GM18526 (cell line): ENCODE data around the gene PLEKHO1.

ENCODE experiments used
- POLR2A ChIP-seq: IDR thresholded peaks from 3 replicates; pipeline ENCODE4 v1.6.1; 2011; ENCODE audit not compliant: insufficient read length; ENCODE audit errors: extremely low read depth

Gene PLEKHO1, protein sequence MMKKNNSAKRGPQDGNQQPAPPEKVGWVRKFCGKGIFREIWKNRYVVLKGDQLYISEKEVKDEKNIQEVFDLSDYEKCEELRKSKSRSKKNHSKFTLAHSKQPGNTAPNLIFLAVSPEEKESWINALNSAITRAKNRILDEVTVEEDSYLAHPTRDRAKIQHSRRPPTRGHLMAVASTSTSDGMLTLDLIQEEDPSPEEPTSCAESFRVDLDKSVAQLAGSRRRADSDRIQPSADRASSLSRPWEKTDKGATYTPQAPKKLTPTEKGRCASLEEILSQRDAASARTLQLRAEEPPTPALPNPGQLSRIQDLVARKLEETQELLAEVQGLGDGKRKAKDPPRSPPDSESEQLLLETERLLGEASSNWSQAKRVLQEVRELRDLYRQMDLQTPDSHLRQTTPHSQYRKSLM

DNA sequence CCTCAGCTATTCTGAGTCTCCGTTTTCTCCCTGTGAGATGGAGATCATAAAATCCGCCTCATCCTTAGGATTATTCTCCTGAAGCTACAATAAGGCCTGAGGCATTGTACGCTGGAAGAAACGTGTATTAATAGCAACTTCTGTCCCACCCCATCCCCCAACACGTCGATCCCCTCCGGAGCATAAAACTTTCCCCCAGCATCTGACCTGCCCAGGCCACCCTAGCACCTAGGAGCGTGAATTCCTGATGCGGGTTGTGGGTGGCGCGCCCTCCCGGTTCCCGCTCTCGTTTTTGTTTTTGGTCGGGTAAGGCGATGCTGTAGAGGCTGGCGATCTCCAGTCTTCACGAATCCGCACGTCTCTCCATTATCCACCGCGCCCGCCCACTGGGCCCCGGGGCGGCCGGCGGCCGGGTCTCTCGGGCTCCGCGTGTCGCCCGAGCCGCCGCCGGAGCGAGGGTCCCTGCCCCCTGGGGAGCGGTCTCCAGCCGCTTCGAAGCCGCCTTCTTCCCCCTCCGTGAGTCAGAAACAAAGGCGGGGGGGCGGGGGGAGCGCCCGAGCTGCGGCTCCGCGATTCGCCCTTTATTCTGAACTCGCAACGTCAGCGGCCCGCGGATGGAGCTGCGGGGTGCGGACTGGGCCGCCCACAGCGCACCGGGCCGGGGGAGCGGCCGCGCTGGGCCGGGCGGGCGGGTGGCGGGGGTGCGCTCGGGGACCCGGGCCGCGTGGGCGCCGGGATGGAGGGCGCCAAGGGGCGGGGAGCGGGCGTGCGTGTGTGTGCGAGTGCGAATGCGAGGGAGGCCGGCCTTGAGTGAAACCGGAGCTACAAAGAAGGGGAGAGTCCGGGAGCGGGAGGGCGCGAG is at the start of gene PLEKHO1:
Gene PLEKHO1, plus strand, starts transcription at position 646 of the 862 bp plus-strand sequence. CDS start 342 bp downstream, outside the sequence.
- TF ChIP-seq POLR2A: peak; percentile 50

DNA sequence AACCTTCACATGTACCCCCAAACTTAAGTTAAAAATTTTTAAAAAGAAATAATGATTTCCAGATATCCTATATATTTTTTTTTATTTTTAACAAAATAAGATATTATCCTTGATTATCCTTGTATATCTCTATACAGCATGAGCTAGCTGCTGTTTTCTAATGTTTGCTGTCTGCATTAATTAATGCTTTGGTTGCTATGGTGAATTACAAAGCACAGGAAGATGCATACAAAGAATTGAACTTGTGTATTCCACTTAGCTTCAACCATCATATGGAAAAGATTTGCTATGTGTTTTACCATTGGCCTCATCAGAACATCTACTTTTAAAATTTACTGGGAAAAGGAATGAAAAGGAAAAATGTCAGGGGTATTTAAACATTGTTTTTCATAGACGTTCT is 46.7 kb upstream of the PLEKHO1 start:
- TF ChIP-seq POLR2A: no peak

DNA sequence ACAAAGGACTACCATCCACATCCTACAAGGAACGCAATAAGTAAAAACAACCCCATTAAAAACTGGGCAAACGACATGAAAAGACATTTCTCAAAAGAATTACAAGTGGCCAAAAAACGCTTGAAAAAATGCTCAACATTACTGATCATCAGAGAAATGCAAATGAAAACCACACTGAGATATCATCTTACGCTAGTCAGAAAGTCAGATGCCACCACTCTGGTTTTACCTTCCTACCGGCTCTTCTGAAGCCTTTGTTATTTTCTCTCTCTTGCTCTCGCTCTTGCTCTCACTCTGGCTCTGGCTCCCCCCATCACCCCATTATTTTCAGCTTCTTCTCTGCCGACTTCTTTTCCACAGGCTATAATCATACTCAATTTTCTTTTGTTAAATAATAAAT is 43.4 kb upstream of the PLEKHO1 start:
- TF ChIP-seq POLR2A: no peak

DNA sequence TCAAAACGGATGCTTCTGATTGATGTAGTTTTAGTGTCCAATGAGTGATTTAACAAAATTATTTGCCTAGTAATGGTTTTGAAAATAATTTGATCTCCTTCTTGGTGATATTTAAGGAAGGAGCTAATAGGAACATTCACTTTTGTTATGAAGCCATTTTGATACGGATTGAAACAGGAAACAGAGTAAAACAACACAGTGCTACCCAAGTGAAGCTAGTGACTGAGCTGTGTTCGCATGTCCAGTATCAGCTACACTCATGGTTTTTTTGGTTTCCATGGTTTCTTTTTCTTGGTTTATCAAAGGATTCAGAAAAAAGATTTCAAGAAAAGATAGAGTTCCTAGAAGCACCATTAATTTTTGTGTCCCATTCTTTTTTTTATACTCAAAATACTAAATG is 40.1 kb upstream of the PLEKHO1 start:
- no peak for TF ChIP-seq POLR2A

DNA sequence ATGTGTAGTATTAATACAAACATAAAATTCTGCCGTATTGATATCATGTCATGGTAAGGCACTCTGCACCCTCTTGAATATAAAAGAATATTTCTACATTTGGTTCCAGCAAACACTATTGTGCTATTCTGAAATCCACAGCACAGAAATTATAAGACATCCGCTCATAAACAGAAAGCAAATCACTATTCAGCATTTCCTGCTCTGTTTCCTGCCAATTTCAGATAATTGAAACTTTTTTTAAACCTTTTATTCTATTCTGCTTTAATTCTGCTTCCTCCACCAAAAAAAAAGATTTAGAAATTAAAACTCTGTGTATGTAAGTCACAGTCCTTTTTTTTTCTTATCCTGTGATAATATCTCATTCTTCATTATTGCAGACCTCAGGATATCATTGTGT is 39.6 kb upstream of the PLEKHO1 start:
- TF ChIP-seq POLR2A: no peak

DNA sequence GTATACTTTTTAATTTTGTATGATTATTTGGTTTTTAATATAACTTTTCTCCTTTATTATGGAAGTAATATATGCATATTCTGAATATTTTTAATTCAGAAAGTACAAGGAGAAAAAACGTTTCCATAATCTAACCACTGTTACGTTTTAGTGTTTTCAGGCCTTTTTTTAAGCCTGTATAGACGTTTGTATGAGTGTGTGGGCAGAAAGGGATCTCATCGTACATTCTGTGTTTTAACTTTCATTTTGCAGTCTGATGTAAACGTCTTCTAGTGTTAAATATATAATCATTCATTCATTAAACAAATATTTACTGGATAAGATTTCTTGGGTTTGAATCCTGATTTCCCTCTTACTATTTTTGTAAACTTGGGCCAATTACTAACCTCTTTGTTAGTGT is 38.0 kb upstream of the PLEKHO1 start:
- no peak for TF ChIP-seq POLR2A

DNA sequence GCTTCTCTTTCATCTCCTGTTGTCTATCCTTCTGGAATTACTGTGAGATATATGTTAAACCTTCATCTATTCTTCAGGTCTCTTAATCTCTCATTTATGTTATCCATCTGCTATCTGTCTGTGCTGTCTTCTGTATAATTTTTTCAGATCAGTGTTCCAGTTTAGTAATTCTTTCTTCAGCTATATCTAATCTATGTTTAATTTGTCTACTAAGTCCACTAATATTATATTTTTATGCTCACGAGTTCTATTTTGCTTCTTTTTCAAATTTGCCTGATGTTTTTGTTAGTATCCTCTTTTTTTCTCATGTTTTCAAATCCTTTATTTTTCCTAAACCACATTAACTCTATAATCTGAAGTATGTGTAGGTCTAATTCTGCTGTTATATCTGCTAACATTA is 34.6 kb upstream of the PLEKHO1 start:
- no peak for TF ChIP-seq POLR2A

DNA sequence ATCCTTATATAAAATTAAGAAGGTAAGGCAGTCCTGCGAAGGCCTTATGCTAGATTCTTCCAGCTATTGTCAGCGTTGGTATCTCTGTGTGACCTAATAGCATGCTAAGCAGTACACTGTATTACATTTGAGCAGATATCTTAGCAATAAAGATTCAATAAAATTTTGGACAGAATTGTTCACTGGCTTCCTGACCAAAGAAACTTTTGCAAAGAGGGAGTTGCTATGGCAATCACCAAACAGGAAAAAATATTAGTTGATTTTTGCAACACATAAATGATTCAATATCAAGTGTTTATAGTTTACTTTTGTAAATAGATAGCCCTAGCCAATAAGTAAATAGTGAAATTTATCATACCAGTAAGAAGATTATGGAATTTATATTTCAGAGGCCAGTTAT is 31.0 kb upstream of the PLEKHO1 start:
- TF ChIP-seq POLR2A: no peak

DNA sequence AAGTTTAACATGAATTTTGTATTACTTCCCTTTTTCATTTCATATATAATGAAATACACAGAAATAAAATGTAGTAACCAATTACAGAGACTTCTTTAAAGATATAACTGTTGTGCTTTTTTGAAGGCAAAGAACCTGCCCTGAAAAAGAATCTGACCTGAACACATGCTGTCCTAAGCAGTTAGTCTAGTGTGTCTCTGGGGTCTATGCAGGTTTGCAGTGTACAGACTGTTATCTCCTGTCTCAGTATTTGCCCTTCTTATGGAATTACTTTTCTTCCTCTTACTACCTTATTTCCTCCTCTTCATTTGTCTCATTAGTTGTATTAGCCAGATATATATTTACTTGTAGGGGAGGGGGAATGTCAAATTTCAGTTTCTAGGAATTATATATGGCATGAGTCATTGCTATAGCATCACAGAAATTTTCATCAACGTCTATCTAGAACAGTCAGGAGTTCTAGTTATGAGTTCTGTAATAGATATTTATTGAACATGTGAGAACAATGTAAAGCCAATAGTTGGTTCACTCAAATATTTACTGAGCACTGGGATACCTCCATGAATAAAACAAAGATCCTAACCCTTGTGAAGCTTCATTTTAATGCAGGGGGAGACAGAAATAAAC is 28.4 kb upstream of the PLEKHO1 start:
- no peak for TF ChIP-seq POLR2A

DNA sequence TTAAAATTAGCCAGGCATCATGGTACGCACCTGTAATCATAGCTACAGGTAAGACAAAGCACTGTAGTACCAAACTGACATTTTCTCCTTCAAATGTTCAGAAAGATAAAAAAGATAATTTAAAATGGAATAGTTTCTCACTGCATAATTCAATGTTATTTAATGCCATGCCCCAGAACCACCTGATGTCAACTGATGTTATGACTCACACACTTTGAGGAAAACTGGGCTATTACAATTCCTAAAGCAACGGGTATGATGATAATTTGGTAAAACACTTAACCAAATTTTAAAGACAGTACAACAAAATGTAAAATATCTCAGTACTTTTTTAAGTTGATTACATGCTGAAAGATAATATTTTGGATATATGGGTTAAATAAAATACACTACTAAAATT is 22.9 kb upstream of the PLEKHO1 start:
- TF ChIP-seq POLR2A: no peak

DNA sequence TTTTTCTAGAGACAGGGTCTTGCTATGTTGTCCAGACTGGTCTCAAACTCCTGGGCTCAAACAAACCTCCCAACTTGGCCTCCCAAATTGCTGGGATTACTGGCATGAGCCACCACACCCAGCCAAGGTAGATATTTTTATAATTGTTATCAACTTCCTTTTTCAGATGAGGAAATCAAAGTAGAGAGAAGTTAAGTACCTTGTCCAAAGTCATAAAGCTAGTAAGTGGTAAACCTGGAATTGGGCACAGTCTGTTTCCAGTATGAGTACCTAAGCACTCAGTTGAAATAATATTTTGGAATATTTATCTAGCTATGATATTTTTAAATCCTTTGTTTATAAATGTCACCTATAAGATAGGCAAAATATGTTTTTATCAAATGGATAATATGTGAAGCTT is 22.3 kb upstream of the PLEKHO1 start:
- no peak for TF ChIP-seq POLR2A

DNA sequence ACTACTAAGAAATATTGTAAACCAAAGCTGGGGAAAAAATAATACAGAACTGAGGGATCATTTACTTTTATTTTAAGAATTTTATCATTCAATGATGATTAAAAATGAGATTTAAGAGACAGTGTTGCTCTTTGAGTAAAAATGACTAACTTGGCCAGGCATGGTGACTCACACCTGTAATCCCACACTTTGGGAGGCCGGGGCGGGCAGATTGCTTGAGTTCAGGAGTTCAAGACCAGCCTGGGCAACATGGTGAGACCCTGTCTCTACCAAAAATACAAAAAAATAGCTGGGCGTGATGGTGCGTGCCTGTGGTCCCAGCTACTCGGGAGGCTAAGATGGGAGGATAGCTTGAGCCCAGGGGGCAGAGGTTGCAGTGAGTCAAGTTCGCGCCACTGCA is 21.8 kb upstream of the PLEKHO1 start:
- TF ChIP-seq POLR2A: no peak

DNA sequence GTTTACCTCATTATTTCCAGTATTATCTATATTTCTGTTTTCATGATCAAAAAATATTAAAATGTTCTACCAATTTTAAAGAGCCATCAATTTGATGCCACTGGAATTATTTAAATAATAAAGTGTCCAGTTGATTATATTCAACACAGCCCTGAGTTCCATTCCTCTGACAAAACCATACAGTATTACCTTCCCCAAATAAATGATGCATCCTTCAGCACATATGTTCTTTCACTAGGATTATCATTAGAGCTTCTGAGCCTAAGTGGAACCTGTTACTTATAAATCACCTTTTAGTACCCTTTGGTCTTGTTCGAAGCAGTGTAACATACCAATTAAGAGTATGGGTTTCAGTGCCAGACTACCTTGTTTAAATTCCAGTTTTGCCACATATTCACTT is 17.3 kb upstream of the PLEKHO1 start:
- no peak for TF ChIP-seq POLR2A

DNA sequence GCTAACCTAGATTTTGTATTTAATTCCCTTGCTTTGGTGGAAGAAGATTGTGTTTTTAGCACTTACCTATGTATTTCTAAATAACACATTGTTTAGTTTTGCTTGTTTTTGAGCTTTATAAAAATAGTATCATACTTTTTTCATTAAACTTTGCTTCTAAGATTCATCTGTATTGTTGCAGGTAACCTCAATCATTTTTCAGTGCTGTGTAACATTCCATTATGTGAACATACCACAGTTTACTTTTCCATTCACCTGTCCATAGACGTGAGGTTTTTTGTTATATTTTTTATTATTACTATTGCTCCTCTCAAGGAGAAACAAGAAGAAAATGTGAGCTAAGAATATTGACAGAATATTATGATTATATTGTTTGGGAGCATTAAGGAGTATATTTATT is 15.2 kb upstream of the PLEKHO1 start:
- no peak for TF ChIP-seq POLR2A

DNA sequence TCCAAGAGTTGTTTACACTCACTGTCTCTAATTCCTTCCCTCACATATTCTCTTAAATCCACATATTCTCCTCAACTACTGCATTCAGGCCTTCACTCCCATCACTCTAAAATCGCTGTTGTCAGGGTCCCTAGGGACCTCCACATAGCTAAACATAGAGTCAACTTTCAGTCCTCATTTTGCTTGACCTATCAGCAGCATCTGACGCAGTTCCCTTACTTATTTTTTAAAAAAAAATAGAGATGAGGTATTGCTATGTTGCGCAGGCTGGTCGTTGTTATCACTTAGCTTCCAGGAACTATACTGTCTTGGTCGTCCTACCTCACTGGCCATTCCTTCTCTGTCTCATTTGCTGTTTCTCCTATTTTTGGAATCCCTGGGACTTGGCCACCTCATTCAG is 11.7 kb upstream of the PLEKHO1 start:
- TF ChIP-seq POLR2A: no peak

DNA sequence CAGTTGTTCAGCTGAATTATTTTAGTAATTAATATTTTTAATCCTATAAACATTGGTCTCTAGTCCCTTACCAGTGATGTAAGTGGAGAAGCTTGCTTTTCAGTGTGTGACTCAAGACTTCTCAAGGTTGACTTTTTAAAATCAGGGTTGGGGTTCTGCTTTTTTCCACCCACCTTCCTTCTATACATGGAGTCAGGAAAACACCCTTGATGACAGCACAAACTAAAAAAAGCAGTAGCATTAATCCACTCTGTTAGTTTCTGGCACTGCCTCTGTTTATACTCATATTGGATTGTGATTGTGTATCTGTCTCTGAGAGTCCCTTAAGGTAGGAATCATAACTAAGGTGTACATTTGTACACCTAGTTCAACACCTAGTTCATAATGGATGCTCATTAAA is 8.3 kb upstream of the PLEKHO1 start:
- no peak for TF ChIP-seq POLR2A
